NT2/D1 (cell line): ENCODE measurements around the gene TCF4.

Experiments
- SUZ12 ChIP-seq: IDR thresholded peaks from 2 replicates; pipeline ENCODE4 v1.6.1; 2011; ENCODE audit not compliant: insufficient read length, insufficient read depth; ENCODE audit errors: extremely low read depth
- YY1 ChIP-seq: IDR thresholded peaks from 2 replicates; pipeline ENCODE4 v1.6.1; 2011; ENCODE audit not compliant: insufficient read length, insufficient read depth
- ZNF274 ChIP-seq: IDR thresholded peaks from 2 replicates; pipeline ENCODE4 v1.6.1; 2011; ENCODE audit warnings: mild to moderate bottlenecking, low read depth, low read length

GRCh38 chr18:55503167-55503820 lies 84.7 kb downstream of the TCF4 start:
- TF ChIP-seq ZNF274 (no peak), YY1 (no peak), SUZ12 (no peak)
